Mucosa of rectum (tissue), 2 donors: Measurements from ENCODE around the gene RPTOR.

ENCODE experiments used
- H3K27ac ChIP-seq, 2 donors: one replicate each; pipeline ENCODE4 v1.7.0; 2013; ENCODE audit warnings: inconsistent platforms in 2 of 2, low read depth in 2 of 2, low read length in 2 of 2
- H3K27me3 ChIP-seq, 2 donors: one replicate each; pipeline ENCODE4 v1.7.0; 2013; ENCODE audit warnings: low read length in 2 of 2; ENCODE audit not compliant: control insufficient read depth in 2 of 2, insufficient read depth in 2 of 2
- H3K36me3 ChIP-seq, 2 donors: one replicate each; pipeline ENCODE4 v1.7.0; 2013; ENCODE audit warnings: low read length in 2 of 2; ENCODE audit not compliant: control insufficient read depth in 2 of 2, insufficient read depth in 2 of 2
- H3K4me1 ChIP-seq, 2 donors: one replicate each; pipeline ENCODE4 v1.7.0; 2013; ENCODE audit warnings: low read length in 2 of 2, mild to moderate bottlenecking in 1 of 2; ENCODE audit not compliant: control insufficient read depth in 2 of 2, insufficient read depth in 2 of 2
- H3K4me3 ChIP-seq, 2 donors: one replicate each; pipeline ENCODE4 v1.7.0; 2013; ENCODE audit warnings: low read length in 2 of 2
- H3K9ac ChIP-seq, 2 donors: one replicate each; pipeline ENCODE4 v1.7.0; 2013; ENCODE audit warnings: low read length in 2 of 2, low read depth in 1 of 2, mild to moderate bottlenecking in 1 of 2
- H3K9me3 ChIP-seq, 2 donors: one replicate each; pipeline ENCODE4 v1.7.0; 2013; ENCODE audit warnings: low read length in 2 of 2; ENCODE audit not compliant: control insufficient read depth in 2 of 2
- donor health status: healthy.
- donor health status: Normal muscosa, but diverticular disease.

RPTOR gene

GRCh38 chr17:80769936-80770625 is 225.4 kb downstream of the RPTOR start:
- Histone ChIP-seq H3K27ac (no peak overlapping the region), H3K9ac (no peak overlapping the region), H3K4me3 (no peak overlapping the region), H3K9me3 (no peaks in the 10 kb centered on the region), H3K27me3 (no peaks in the 10 kb centered on the region), H3K4me1 (no peaks in the 10 kb centered on the region), H3K36me3 (peaks cover 0 to 8% of the 10 kb centered on the region in 2 donors)

GRCh38 chr17:80770881-80771611 is 226.4 kb downstream of the RPTOR start:
- Histone ChIP-seq H3K4me1 (no peaks in the 10 kb centered on the region), H3K4me3 (no peak overlapping the region), H3K9me3 (no peaks in the 10 kb centered on the region), H3K9ac (no peak overlapping the region), H3K27ac (no peak overlapping the region), H3K36me3 (peaks cover 0 to 8% of the 10 kb centered on the region in 2 donors), H3K27me3 (no peaks in the 10 kb centered on the region)

- no peaks in the 10 kb centered on the region for H3K27me3 ChIP-seq
- no peak overlapping the region for H3K4me3 ChIP-seq
- no peaks in the 10 kb centered on the region for H3K4me1 ChIP-seq
- no peak overlapping the region for H3K27ac ChIP-seq
- H3K36me3 ChIP-seq = peaks cover 0 to 8% of the 10 kb centered on the region in 2 donors
- no peaks in the 10 kb centered on the region for H3K9me3 ChIP-seq
- no peak overlapping the region for H3K9ac ChIP-seq
Measured at GRCh38 chr17:80771612-80772005, 227.0 kb downstream of the RPTOR start.

GRCh38 chr17:80772906-80773242 is 228.2 kb downstream of the RPTOR start:
- Histone ChIP-seq H3K9ac (no peak overlapping the region), H3K27ac (no peak overlapping the region), H3K9me3 (no peaks in the 10 kb centered on the region), H3K27me3 (no peaks in the 10 kb centered on the region), H3K36me3 (peaks cover 0 to 8% of the 10 kb centered on the region in 2 donors), H3K4me3 (no peak overlapping the region), H3K4me1 (no peaks in the 10 kb centered on the region)

- Histone ChIP-seq H3K27ac (peak overlapping the region in 1 of 2 donors; percentile 44), H3K9ac (peak overlapping the region in 1 of 2 donors; percentile 28), H3K9me3 (no peaks in the 10 kb centered on the region), H3K36me3 (peaks cover 3 to 8% of the 10 kb centered on the region in 2 donors), H3K27me3 (no peaks in the 10 kb centered on the region), H3K4me1 (no peaks in the 10 kb centered on the region), H3K4me3 (no peak overlapping the region)
Measured at GRCh38 chr17:80773243-80773991, 228.8 kb downstream of the RPTOR start.

- H3K4me3 ChIP-seq = no peak overlapping the region
- H3K9ac ChIP-seq = peak overlapping the region in 1 of 2 donors; percentile 28
- no peaks in the 10 kb centered on the region for H3K9me3 ChIP-seq
- H3K4me1 ChIP-seq = no peaks in the 10 kb centered on the region
- H3K27ac ChIP-seq = peak overlapping the region in 1 of 2 donors; percentile 44
- H3K36me3 ChIP-seq = peaks cover 3 to 8% of the 10 kb centered on the region in 2 donors
- no peaks in the 10 kb centered on the region for H3K27me3 ChIP-seq
Measured at GRCh38 chr17:80774146-80774545, 229.5 kb downstream of the RPTOR start.

GRCh38 chr17:80774643-80775281 is 230.1 kb downstream of the RPTOR start:
- Histone ChIP-seq H3K27me3 (no peaks in the 10 kb centered on the region), H3K4me3 (no peak overlapping the region), H3K36me3 (peaks cover 3 to 8% of the 10 kb centered on the region in 2 donors), H3K9ac (no peak overlapping the region), H3K27ac (no peak overlapping the region), H3K9me3 (no peaks in the 10 kb centered on the region), H3K4me1 (no peaks in the 10 kb centered on the region)

GRCh38 chr17:80775863-80776262 is 231.2 kb downstream of the RPTOR start:
- no peak overlapping the region for H3K4me3 ChIP-seq
- H3K36me3 ChIP-seq = peaks cover 3 to 8% of the 10 kb centered on the region in 2 donors
- no peaks in the 10 kb centered on the region for H3K27me3 ChIP-seq
- no peak overlapping the region for H3K27ac ChIP-seq
- H3K9me3 ChIP-seq = no peaks in the 10 kb centered on the region
- no peak overlapping the region for H3K9ac ChIP-seq
- H3K4me1 ChIP-seq = peaks cover 0 to 2% of the 10 kb centered on the region in 2 donors

GRCh38 chr17:80777274-80777673 is 232.6 kb downstream of the RPTOR start:
- no peaks in the 10 kb centered on the region for H3K27me3 ChIP-seq
- peaks cover 0 to 2% of the 10 kb centered on the region in 2 donors for H3K4me1 ChIP-seq
- H3K9ac ChIP-seq = no peak overlapping the region
- no peaks in the 10 kb centered on the region for H3K9me3 ChIP-seq
- peaks cover 3 to 5% of the 10 kb centered on the region in 2 donors for H3K36me3 ChIP-seq
- no peak overlapping the region for H3K4me3 ChIP-seq
- H3K27ac ChIP-seq = no peak overlapping the region
